ENCODE results near the gene HSCB.

HSCB gene

DNA sequence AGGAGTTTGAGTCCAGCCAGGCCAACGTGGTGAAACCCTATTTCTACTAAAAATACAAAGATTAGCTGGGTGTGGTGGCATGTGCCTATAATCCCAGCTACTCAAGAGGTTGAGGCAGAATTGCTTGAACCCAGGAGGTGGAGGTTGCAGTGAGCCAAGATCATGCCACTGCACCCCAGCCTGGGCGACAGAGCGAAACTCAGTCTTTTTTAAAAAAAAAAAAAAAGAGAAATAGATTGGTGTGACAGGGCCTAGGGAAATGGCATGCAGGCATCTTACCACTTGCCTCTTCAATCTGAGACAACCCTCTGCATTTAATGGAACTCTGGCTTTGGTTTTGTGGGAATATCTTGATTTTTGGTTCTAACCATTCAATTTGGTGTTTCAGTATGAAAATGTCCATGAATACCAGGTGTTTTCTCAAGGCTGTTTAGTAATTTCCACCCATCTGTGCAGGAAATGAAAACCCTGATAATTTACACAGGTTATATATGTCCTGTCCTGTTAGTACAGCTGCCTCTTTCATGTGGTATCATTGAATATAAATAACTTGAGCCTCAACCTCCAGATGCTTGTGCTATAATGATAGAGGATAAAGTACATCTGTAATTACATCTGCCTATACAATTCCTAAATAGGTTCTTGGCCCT, 50.1 kb downstream of the HSCB start:
- Histone ChIP-seq H3K36me3 (replicated peaks; ENCODE audit: insufficient read depth, low read length) (peaks cover 20% of the 10 kb centered on the region), H3K79me2 (ENCODE audit: low read length) (peaks cover 53% of the 10 kb centered on the region), H3F3A (ENCODE audit: insufficient read depth, low read length) (peaks cover 75% of the 10 kb centered on the region), H3K9ac (ENCODE audit: low read length) (peak overlapping the region; percentile 81), H4K20me1 (ENCODE audit: insufficient read depth, low read length) (peaks cover 17% of the 10 kb centered on the region), H3K4me2 (ENCODE audit: low read depth, low read length) (peak overlapping the region; percentile 71), H3K4me1 (ENCODE audit: low read length) (peaks cover 81% of the 10 kb centered on the region), H3K9me3 (replicated peaks; ENCODE audit: insufficient read depth, low read length) (no peaks in the 10 kb centered on the region), H3K27me3 (replicated peaks; ENCODE audit: insufficient read depth, low read length) (no peaks in the 10 kb centered on the region), H3K27ac (ENCODE audit: low read length) (peak overlapping the region; percentile 96), H3K9me2 (replicated peaks; ENCODE audit: insufficient read depth, low read length) (no peaks in the 10 kb centered on the region), H2AFZ (ENCODE audit: low read length) (no peak overlapping the region), H3K4me3 (ENCODE audit: low read length) (no peak overlapping the region)
- TF ChIP-seq EZH2phosphoT487 (IDR thresholded peaks at IDR 0.05; ENCODE audit: low read length) (no peak), EZH2 (optimal IDR thresholded peaks at IDR 0.05; ENCODE audit: low read depth, low read length) (no peak)
- TF ChIP-seq, protein P1, sequence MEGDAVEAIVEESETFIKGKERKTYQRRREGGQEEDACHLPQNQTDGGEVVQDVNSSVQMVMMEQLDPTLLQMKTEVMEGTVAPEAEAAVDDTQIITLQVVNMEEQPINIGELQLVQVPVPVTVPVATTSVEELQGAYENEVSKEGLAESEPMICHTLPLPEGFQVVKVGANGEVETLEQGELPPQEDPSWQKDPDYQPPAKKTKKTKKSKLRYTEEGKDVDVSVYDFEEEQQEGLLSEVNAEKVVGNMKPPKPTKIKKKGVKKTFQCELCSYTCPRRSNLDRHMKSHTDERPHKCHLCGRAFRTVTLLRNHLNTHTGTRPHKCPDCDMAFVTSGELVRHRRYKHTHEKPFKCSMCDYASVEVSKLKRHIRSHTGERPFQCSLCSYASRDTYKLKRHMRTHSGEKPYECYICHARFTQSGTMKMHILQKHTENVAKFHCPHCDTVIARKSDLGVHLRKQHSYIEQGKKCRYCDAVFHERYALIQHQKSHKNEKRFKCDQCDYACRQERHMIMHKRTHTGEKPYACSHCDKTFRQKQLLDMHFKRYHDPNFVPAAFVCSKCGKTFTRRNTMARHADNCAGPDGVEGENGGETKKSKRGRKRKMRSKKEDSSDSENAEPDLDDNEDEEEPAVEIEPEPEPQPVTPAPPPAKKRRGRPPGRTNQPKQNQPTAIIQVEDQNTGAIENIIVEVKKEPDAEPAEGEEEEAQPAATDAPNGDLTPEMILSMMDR (IDR thresholded peaks at IDR 0.05; ENCODE audit: low read length) = no peak
- DNase-seq = peak; percentile 95

DNA sequence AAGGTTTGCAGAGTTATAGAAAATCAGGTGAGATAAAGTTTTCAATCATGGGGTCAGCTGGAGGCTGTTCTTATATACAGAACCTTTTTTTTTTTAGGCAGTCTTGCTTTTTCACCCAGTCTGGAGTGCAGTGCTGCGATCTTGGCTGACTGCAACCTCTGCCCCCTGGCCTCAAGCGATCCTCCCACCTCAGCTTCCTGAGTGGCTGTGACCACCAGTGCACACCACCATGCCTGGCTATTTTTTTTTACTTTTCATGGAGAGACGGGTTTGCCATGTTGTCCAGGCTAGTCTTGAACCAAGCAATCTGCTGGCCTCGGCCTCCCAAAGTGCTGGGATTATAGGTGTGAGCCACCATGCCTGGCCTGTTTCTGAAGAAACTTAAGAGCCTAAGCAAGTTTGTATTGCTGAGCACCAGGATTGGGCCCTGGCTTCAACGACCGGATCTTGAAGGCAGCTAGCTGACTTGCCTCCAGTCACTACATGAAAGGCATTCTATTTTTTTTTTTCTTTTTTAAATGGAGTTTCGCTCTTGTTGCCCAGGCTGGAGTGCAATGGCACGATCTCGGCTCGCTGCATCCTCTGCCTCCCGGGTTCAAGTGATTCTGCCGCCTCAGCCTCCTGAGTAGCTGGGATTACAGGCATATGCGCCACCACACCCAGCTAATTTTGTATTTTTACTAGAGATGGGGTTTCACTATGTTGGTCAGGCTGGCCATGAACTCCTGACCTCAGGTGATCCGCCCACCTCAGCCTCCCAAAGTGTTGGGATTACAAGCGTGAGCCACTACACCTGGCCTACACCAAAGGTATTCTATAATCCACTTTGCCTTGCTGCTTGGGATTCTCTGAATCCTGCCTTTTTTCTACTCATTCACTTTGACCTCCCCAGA, 50.9 kb downstream of the HSCB start:
- Histone ChIP-seq H3K9me2 (replicated peaks; ENCODE audit: insufficient read depth, low read length) (no peaks in the 10 kb centered on the region), H3K9ac (ENCODE audit: low read length) (peak overlapping the region; percentile 81), H3F3A (ENCODE audit: insufficient read depth, low read length) (peaks cover 82% of the 10 kb centered on the region), H3K4me2 (ENCODE audit: low read depth, low read length) (peak overlapping the region; percentile 71), H2AFZ (ENCODE audit: low read length) (no peak overlapping the region), H3K9me3 (replicated peaks; ENCODE audit: insufficient read depth, low read length) (no peaks in the 10 kb centered on the region), H3K79me2 (ENCODE audit: low read length) (peaks cover 53% of the 10 kb centered on the region), H3K36me3 (replicated peaks; ENCODE audit: insufficient read depth, low read length) (peaks cover 23% of the 10 kb centered on the region), H3K27me3 (replicated peaks; ENCODE audit: insufficient read depth, low read length) (no peaks in the 10 kb centered on the region), H4K20me1 (ENCODE audit: insufficient read depth, low read length) (peaks cover 17% of the 10 kb centered on the region), H3K27ac (ENCODE audit: low read length) (peak overlapping the region; percentile 96), H3K4me3 (ENCODE audit: low read length) (no peak overlapping the region), H3K4me1 (ENCODE audit: low read length) (peaks cover 79% of the 10 kb centered on the region)
- TF ChIP-seq EZH2 (optimal IDR thresholded peaks at IDR 0.05; ENCODE audit: low read depth, low read length) = no peak
- TF ChIP-seq, protein P1 (IDR thresholded peaks at IDR 0.05; ENCODE audit: low read length) = no peak
- peak; percentile 78 for DNase-seq

DNA sequence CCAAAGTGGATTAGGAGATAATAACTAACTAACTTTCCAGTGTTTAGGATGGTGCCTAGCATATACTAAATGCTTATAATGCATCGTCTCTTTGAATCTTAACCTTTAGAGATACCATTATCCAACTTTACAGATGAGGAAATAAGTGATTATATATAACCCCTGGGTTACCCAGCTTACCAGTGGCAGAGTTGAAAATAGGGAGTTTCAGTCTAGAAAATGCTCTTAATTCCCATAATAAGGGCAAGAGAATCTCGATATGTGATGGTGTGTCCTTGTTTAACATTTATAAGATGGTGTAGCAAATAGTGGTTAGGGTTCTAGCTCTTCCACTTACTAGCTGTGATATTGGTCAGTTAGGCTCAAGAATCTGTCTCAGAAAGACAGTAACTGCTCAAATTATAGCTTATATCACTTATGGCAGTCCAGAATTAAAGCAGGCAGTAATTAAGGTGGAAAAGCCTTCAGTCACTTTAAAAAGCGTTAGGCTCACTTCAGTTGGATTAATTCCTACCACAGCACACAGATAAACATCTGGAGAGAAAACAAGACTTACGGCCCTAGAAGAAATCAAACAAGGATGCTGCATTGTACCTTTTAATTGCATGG, 52.2 kb downstream of the HSCB start:
- peak; percentile 48 for DNase-seq
- Histone ChIP-seq H3F3A (ENCODE audit: insufficient read depth, low read length) (peaks cover 89% of the 10 kb centered on the region), H2AFZ (ENCODE audit: low read length) (no peak overlapping the region), H3K36me3 (replicated peaks; ENCODE audit: insufficient read depth, low read length) (peaks cover 23% of the 10 kb centered on the region), H3K27me3 (replicated peaks; ENCODE audit: insufficient read depth, low read length) (no peaks in the 10 kb centered on the region), H3K9me3 (replicated peaks; ENCODE audit: insufficient read depth, low read length) (no peaks in the 10 kb centered on the region), H3K4me2 (ENCODE audit: low read depth, low read length) (peak overlapping the region; percentile 80; the same call in 1 of the 2 replicates), H3K4me1 (ENCODE audit: low read length) (peaks cover 69% of the 10 kb centered on the region), H3K79me2 (ENCODE audit: low read length) (peaks cover 54% of the 10 kb centered on the region), H3K27ac (ENCODE audit: low read length) (peak overlapping the region; percentile 96), H3K9ac (ENCODE audit: low read length) (peak overlapping the region; percentile 100; the same call in 1 of the 2 replicates), H3K9me2 (replicated peaks; ENCODE audit: insufficient read depth, low read length) (no peaks in the 10 kb centered on the region), H4K20me1 (ENCODE audit: insufficient read depth, low read length) (peaks cover 17% of the 10 kb centered on the region), H3K4me3 (ENCODE audit: low read length) (no peak overlapping the region)
- TF ChIP-seq EZH2 (optimal IDR thresholded peaks at IDR 0.05; ENCODE audit: low read depth, low read length) (no peak), EZH2phosphoT487 (IDR thresholded peaks at IDR 0.05; ENCODE audit: low read length) (no peak)
- TF ChIP-seq, protein P1 (IDR thresholded peaks at IDR 0.05; ENCODE audit: low read length) = no peak
